ENCODE results near the gene SH3GL1. TPM values are rescaled to one million over a fixed set of nuclear protein-coding genes. Genes with fewer than 3 reads are reported as not detected.

SH3GL1 gene
- total and polyA plus RNA-seq, 12 donors, result 13.1 to 41.8 (median 18.0) TPM

GRCh38 chr19:4437103-4437502 lies 36.8 kb upstream of the SH3GL1 start:
- ATAC-seq, result no peak
- peaks cover 0 to 4% (median 0%) of the 10 kb centered on the region in 9 donors for H3K4me1 ChIP-seq
- no peak for DNase-seq
- intact Hi-C loops (cut with DNase I), result no loop called here
- H3K36me3 ChIP-seq, result peaks cover 0 to 56% (median 3%) of the 10 kb centered on the region in 9 donors
- H3K27me3 ChIP-seq, result no peaks in the 10 kb centered on the region
- 91 to 93% methylated on average over 10 of the region's 10 CpGs for WGBS, 2 donors
- H3K9me3 ChIP-seq, result no peaks in the 10 kb centered on the region
- no peak overlapping the region for H3K4me3 ChIP-seq
- TF ChIP-seq CTCF (IDR thresholded peaks at IDR 0.05), result no peak
- H3K27ac ChIP-seq, result no peak overlapping the region

- TF ChIP-seq CTCF (IDR thresholded peaks at IDR 0.05), result no peak
- no peak overlapping the region for H3K27ac ChIP-seq
- H3K36me3 ChIP-seq, result peaks cover 0 to 65% (median 3%) of the 10 kb centered on the region in 9 donors
- WGBS, 2 donors, result 85 to 92% methylated on average over 7 of the region's 7 CpGs
- no peaks in the 10 kb centered on the region for H3K27me3 ChIP-seq
- intact Hi-C loops (cut with DNase I), result no loop called here
- DNase-seq (no peak), ATAC-seq (no peak)
- no peak overlapping the region for H3K4me3 ChIP-seq
- H3K9me3 ChIP-seq, result no peaks in the 10 kb centered on the region
- peaks cover 0 to 13% (median 0%) of the 10 kb centered on the region in 9 donors for H3K4me1 ChIP-seq
Observed at GRCh38 chr19:4436231-4436630, 35.9 kb upstream of the SH3GL1 start.

GRCh38 chr19:4434391-4434790 lies 34.0 kb upstream of the SH3GL1 start:
- Histone ChIP-seq H3K27me3 (no peaks in the 10 kb centered on the region), H3K4me1 (peaks cover 0 to 23% (median 0%) of the 10 kb centered on the region in 9 donors), H3K9me3 (no peaks in the 10 kb centered on the region), H3K4me3 (no peak overlapping the region), H3K27ac (no peak overlapping the region), H3K36me3 (peaks cover 0 to 74% (median 3%) of the 10 kb centered on the region in 9 donors)
- intact Hi-C loops (cut with DNase I), result no loop called here
- no peak for TF ChIP-seq CTCF (IDR thresholded peaks at IDR 0.05)
- WGBS, 2 donors, result 86 to 91% methylated on average over 9 of the region's 9 CpGs
- DNase-seq, result no peak
- ATAC-seq, result no peak

- no peak for TF ChIP-seq CTCF (IDR thresholded peaks at IDR 0.05)
- peaks cover 0 to 72% (median 3%) of the 10 kb centered on the region in 9 donors for H3K36me3 ChIP-seq
- no peaks in the 10 kb centered on the region for H3K27me3 ChIP-seq
- no peaks in the 10 kb centered on the region for H3K9me3 ChIP-seq
- DNase-seq (no peak), ATAC-seq (no peak)
- 96 to 97% methylated on average over 28 of the region's 28 CpGs for WGBS, 2 donors
- intact Hi-C loops (cut with DNase I), result no loop called here
- no peak overlapping the region for H3K27ac ChIP-seq
- H3K4me3 ChIP-seq, result no peak overlapping the region
- H3K4me1 ChIP-seq, result peaks cover 0 to 23% (median 0%) of the 10 kb centered on the region in 9 donors
Observed at GRCh38 chr19:4432918-4433506, 32.7 kb upstream of the SH3GL1 start.

Data from heart right ventricle (tissue), 16 donors.